SH-SY5Y (cell line): Measurements from ENCODE around the gene JUP.

ENCODE experiments used
- GATA2 ChIP-seq: IDR thresholded peaks from 2 replicates; pipeline ENCODE4 v1.6.1; 2011; ENCODE audit warnings: mild to moderate bottlenecking, low read depth, low read length
- GATA3 ChIP-seq: IDR thresholded peaks from 2 replicates; pipeline ENCODE4 v1.6.1; 2011; ENCODE audit warnings: low read depth, mild to moderate bottlenecking, low read length, moderate library complexity

DNA sequence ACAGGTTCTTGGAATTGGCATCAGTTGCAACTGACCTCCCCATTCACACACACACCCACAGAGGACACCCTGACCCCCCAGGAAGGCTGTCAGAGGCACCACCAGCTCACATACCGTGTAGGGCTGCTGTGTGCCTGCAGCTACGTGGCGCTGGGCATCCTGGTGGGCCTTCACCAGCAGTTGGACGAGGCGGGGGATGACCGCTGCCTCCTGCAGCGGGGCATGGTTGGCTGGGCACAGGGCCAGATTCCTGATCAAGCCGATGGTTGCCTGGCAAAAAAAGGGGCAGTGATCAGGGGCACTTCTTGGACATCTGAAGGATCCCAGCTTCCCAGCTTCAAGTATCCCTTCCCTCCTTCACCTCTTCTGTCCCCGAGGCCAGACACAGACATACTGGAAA is 27.9 kb downstream of the JUP start:
- TF ChIP-seq GATA2 (no peak), GATA3 (no peak)
